Tibial artery (tissue), 4 donors: Measurements from ENCODE around the gene LECT2.

Experiments used
- DNase-seq, 2 donors: peaks; one replicate each; pipeline ENCODE4 v3.0.0-alpha.2; 2019
- H3K27ac ChIP-seq, 2 donors: fragments of 200-600 bp; sonication (generic) in 1 of 2; 1 replicate in 1 of 2; 2 replicates in 1 of 2; pipeline ENCODE4 v1.5.1; 2018 to 2019; ENCODE audit warnings: mild to moderate bottlenecking in 1 of 2
- H3K27me3 ChIP-seq, 2 donors: fragments of 200-600 bp; sonication (generic) in 1 of 2; one replicate each; pipeline versions ENCODE4 v1.5.1 to v1.6.0; 2016 to 2019
- H3K36me3 ChIP-seq, 3 donors: fragments of 200-600 bp; sonication (generic) in 2 of 3; one replicate each; pipeline ENCODE4 v1.5.1; 2016 to 2019; ENCODE audit warnings: mild to moderate bottlenecking in 2 of 3
- H3K4me1 ChIP-seq, 4 donors: fragments of 200-600 bp; sonication (generic) in 2 of 4; 1 replicate in 3 of 4; 2 replicates in 1 of 4; pipeline ENCODE4 v1.5.1; 2016 to 2019
- H3K4me3 ChIP-seq, 2 donors: fragments of 200-600 bp; sonication (generic) in 1 of 2; 1 replicate in 1 of 2; 2 replicates in 1 of 2; pipeline ENCODE4 v1.5.1; 2018 to 2019; ENCODE audit warnings: mild to moderate bottlenecking in 2 of 2
- H3K9me3 ChIP-seq, 3 donors: fragments of 200-600 bp; sonication (generic) in 1 of 3; one replicate each; pipeline ENCODE4 v1.5.1; 2016 to 2019
- intact Hi-C: fragments of 100-400 bp; cut with DNase I; formaldehyde crosslinking; loops from one replicate; pipeline ENCODE4 v1.15.0; 2023; ENCODE audit warnings: low total_unique reads
- TF ChIP-seq, protein P1 (sequence below), 2 experiments: fragments of 200-600 bp in 1 of 2; fragments of 450-650 bp in 1 of 2; IDR thresholded peaks; one replicate each; pipeline ENCODE4 v1.5.1; 2017 to 2019; ENCODE audit warnings: antibody characterized with exemption in 2 of 2, mild to moderate bottlenecking in 1 of 2, moderate library complexity in 1 of 2

LECT2 gene

DNA sequence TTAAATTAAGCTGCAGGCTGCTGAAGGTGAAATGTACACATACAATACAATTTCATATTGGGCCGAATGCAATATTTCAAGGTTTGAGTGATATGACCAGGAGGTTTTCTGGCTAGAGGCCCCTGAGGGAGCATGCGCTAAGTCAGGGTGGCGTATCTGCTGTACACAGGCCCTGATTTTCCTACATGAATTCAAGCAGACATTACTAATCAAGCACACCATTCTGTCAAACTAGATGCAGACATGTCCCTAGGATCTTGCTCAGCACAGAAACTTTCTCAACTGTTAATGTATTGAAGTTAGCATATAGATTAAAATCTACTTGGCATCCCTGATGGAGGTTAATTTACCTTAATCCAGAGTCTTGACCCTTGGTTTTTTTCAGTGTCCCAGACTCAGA is 10.7 kb upstream of the LECT2 start:
- no peak for DNase-seq
- no peak overlapping the region for H3K4me3 ChIP-seq
- TF ChIP-seq, protein P1, sequence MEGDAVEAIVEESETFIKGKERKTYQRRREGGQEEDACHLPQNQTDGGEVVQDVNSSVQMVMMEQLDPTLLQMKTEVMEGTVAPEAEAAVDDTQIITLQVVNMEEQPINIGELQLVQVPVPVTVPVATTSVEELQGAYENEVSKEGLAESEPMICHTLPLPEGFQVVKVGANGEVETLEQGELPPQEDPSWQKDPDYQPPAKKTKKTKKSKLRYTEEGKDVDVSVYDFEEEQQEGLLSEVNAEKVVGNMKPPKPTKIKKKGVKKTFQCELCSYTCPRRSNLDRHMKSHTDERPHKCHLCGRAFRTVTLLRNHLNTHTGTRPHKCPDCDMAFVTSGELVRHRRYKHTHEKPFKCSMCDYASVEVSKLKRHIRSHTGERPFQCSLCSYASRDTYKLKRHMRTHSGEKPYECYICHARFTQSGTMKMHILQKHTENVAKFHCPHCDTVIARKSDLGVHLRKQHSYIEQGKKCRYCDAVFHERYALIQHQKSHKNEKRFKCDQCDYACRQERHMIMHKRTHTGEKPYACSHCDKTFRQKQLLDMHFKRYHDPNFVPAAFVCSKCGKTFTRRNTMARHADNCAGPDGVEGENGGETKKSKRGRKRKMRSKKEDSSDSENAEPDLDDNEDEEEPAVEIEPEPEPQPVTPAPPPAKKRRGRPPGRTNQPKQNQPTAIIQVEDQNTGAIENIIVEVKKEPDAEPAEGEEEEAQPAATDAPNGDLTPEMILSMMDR (IDR thresholded peaks at IDR 0.05), result no peak
- intact Hi-C loops, result no loop called here
- no peak overlapping the region for H3K27ac ChIP-seq
- peaks cover 0 to 5% (median 0%) of the 10 kb centered on the region in 4 donors for H3K4me1 ChIP-seq
- no peaks in the 10 kb centered on the region for H3K27me3 ChIP-seq
- H3K9me3 ChIP-seq, result no peaks in the 10 kb centered on the region
- H3K36me3 ChIP-seq, result no peaks in the 10 kb centered on the region

DNA sequence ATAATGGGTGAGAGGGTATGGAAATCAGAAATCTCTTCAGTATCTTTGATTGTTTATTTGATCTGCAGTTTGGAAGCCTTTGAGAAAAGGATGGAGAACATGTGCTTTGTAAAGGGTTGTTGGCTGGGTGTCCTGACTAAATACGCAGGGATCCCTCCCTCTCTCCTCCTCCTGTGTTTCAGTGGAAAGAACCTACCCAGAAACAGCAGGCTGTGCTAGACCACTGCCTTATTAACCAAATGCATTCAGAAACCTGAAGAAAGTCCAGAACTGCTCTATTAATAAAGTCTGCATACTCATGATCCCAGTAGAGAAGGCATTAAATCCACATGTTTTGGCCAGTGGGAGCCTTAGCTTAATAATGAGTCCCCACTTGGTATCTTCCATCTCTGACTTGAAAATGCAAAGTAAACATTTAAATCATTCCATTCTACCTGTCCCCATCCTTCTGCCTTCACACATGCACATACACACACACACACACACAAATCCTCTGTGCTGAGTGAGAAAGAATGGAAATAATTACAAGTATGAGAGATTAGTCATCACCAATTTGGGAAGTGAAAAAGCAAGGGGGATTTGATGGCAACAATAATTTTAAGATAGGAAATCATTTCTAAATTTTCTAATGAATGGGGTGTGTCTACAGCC is 10.0 kb upstream of the LECT2 start:
- Histone ChIP-seq H3K9me3 (no peaks in the 10 kb centered on the region), H3K4me1 (peaks cover 0 to 5% (median 0%) of the 10 kb centered on the region in 4 donors), H3K4me3 (no peak overlapping the region), H3K36me3 (no peaks in the 10 kb centered on the region), H3K27me3 (no peaks in the 10 kb centered on the region), H3K27ac (no peak overlapping the region)
- TF ChIP-seq, protein P1 (IDR thresholded peaks at IDR 0.05), result peak; percentile 27 to 39
- intact Hi-C loops, result no loop called here
- no peak for DNase-seq

DNA sequence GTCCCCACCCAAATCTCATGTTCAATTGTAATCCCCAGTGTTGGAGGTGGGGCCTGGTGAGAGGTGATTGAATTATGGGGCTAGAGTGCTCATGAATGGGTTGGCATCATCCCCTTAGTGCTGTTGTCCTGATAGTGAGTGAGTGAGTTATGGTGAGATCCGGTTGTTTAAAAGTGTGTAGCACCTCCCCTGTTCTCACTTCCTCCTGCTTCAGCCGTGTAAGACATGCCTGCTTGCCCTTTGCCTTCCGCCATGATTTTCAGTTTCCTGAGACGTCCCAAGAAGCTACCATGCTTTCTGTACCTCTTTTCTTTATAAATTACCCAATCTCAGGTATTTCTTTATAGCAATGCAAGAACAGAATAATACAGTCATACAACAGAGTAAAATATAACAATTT is 742 bp upstream of the LECT2 start:
- Histone ChIP-seq H3K9me3 (no peaks in the 10 kb centered on the region), H3K27me3 (no peaks in the 10 kb centered on the region), H3K4me3 (no peak overlapping the region), H3K27ac (no peak overlapping the region), H3K36me3 (no peaks in the 10 kb centered on the region), H3K4me1 (no peaks in the 10 kb centered on the region)
- no peak for DNase-seq
- TF ChIP-seq, protein P1 (IDR thresholded peaks at IDR 0.05), result no peak
- intact Hi-C loops, result no loop called here

DNA sequence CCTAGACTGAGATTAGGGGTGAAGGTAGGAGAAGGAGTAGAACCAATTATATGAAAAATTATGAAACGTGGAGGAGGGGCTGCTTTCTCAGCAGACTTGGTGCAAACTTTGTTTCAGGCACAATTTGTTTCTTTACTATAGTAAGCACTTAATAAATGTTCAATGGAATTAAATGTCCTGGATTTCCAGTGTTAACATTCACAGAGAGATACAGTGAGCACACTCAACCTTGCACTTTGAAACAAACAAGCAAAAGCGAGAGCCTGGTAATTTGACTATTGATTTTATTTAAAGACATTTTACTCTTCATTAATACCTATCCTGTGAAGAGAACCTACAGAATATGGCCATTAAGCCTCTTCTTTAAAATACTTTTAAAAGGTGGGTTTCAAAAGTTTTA is 933 bp downstream of the LECT2 start:
- Histone ChIP-seq H3K4me3 (no peak overlapping the region), H3K27me3 (no peaks in the 10 kb centered on the region), H3K9me3 (no peaks in the 10 kb centered on the region), H3K27ac (no peak overlapping the region), H3K36me3 (no peaks in the 10 kb centered on the region), H3K4me1 (no peaks in the 10 kb centered on the region)
- intact Hi-C loops, result no loop called here
- no peak for DNase-seq
- TF ChIP-seq, protein P1 (IDR thresholded peaks at IDR 0.05), result no peak

DNA sequence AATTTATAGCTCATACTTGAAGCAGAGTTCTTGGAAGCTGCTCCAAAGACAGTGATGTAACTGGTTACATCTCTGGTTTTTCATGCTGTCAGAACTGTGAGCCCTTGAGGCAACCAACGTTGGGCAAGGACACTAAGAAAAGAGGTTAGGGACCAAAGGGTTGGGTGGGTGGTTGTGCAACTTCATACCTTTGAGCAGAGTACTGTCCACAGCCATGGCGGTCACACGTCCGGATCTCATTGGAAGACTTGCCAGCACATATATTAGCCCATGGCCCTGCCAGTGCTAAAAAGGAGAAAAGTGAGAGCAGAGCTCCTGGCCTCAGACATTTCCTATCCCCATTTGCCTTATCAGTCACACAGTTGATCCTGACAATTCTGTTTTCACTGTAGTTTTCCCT is 2.1 kb downstream of the LECT2 start:
- intact Hi-C loops, result no loop called here
- H3K4me3 ChIP-seq, result no peak overlapping the region
- H3K4me1 ChIP-seq, result no peaks in the 10 kb centered on the region
- no peaks in the 10 kb centered on the region for H3K9me3 ChIP-seq
- TF ChIP-seq, protein P1 (IDR thresholded peaks at IDR 0.05), result no peak
- no peaks in the 10 kb centered on the region for H3K36me3 ChIP-seq
- no peaks in the 10 kb centered on the region for H3K27me3 ChIP-seq
- no peak overlapping the region for H3K27ac ChIP-seq
- no peak for DNase-seq

DNA sequence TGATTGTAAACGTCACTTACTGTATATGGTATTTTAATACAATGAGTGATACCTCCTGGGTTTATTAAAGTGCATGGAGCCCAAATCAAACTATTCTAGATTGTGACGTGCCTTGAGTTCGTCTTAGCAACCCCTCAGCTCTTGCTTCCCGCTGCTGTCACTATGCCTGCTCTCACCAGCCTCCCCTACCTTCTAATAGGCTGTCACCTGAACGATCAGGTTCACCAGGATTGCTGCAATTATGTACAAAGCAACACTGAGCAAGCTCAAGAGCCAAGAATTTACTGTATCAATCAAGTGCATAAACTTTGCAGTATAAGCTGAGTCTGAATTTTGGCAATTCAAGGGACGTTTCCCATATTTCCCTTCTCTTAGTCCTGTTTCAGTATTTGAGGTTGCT is 3.0 kb downstream of the LECT2 start:
- TF ChIP-seq, protein P1 (IDR thresholded peaks at IDR 0.05), result no peak
- H3K4me3 ChIP-seq, result no peak overlapping the region
- H3K27ac ChIP-seq, result no peak overlapping the region
- intact Hi-C loops, result no loop called here
- DNase-seq, result no peak
- H3K27me3 ChIP-seq, result no peaks in the 10 kb centered on the region
- no peaks in the 10 kb centered on the region for H3K36me3 ChIP-seq
- H3K9me3 ChIP-seq, result no peaks in the 10 kb centered on the region
- no peaks in the 10 kb centered on the region for H3K4me1 ChIP-seq
